PC-9 (cell line): ENCODE results near the gene PCDH11Y. TPM values are rescaled to one million over a fixed set of nuclear protein-coding genes. Genes with fewer than 3 reads are reported as not detected.
"Not testable (repeated sequence)": the region's sequence is repeated elsewhere in the genome, so short reads cannot be mapped to it uniquely, and the experiment has no call there.

ENCODE experiments used
- BruUV-seq: library from RNA; stranded (reverse); fragments of 400-500 nt; replicated peaks from 2 replicates; lab custom pipeline; 2021; lab: Mats Ljungman, UMichigan
- CTCF ChIA-PET: fragments of 300-600 bp; sonication (Branson Sonifier 250); formaldehyde crosslinking; loops from one replicate; lab custom pipeline; 2022; ENCODE audit warnings: antibody characterized with exemption; lab: Charles Lee
- POLR2A ChIA-PET: fragments of 300-600 bp; sonication (Branson Sonifier 250); formaldehyde crosslinking; loops from one replicate; lab custom pipeline; 2022; ENCODE audit warnings: antibody characterized with exemption; ENCODE audit not compliant: unreplicated experiment; lab: Charles Lee
- DNase-seq, 2 experiments: peaks; one replicate each; pipeline versions ENCODE4 v3.0.0 to v3.0.0-alpha.2; 2015 to 2022; ENCODE audit warnings: mixed read lengths in 1 of 2
- H2AFZ ChIP-seq: fragments of 200-600 bp; sonication (generic); 2 replicates; pipeline ENCODE4 v1.8.1; 2017; ENCODE audit warnings: antibody characterized with exemption
- H3F3A ChIP-seq: fragments of 200-600 bp; sonication (generic); 2 replicates; pipeline ENCODE4 v1.8.1; 2017; ENCODE audit warnings: antibody characterized with exemption, mild to moderate bottlenecking, low read depth; ENCODE audit not compliant: insufficient read depth
- H3K27ac ChIP-seq: fragments of 200-600 bp; sonication (generic); 2 replicates; pipeline ENCODE4 v1.6.1; 2016; ENCODE audit warnings: mixed run types
- H3K27me3 ChIP-seq: fragments of 200-600 bp; sonication (generic); 2 replicates; pipeline ENCODE4 v1.6.1; 2016; ENCODE audit warnings: low read depth, mixed run types; ENCODE audit not compliant: insufficient read depth
- H3K36me3 ChIP-seq: fragments of 200-600 bp; sonication (generic); 2 replicates; pipeline ENCODE4 v1.6.1; 2016; ENCODE audit warnings: low read depth, mixed run types
- H3K4me1 ChIP-seq: fragments of 200-600 bp; sonication (generic); replicated peaks from 2 replicates; pipeline ENCODE4 v1.6.1; 2016; ENCODE audit warnings: mixed run types; ENCODE audit not compliant: insufficient read depth
- H3K4me2 ChIP-seq: fragments of 200-600 bp; sonication (generic); 2 replicates; pipeline ENCODE4 v1.6.1; 2017; ENCODE audit warnings: mixed run types
- H3K4me3 ChIP-seq: fragments of 200-600 bp; sonication (generic); 2 replicates; pipeline ENCODE4 v1.6.1; 2016; ENCODE audit warnings: mixed run types
- H3K79me2 ChIP-seq: fragments of 200-600 bp; sonication (generic); 2 replicates; pipeline ENCODE4 v1.6.1; 2017; ENCODE audit warnings: low read depth, mixed run types
- H3K9me2 ChIP-seq: fragments of 200-600 bp; sonication (generic); 2 replicates; pipeline ENCODE4 v1.8.1; 2017; ENCODE audit warnings: mild to moderate bottlenecking; ENCODE audit not compliant: insufficient read depth
- H3K9me3 ChIP-seq: fragments of 200-600 bp; sonication (generic); 2 replicates; pipeline ENCODE4 v1.8.1; 2016; ENCODE audit warnings: low read depth; ENCODE audit not compliant: insufficient read depth
- H4K20me1 ChIP-seq: fragments of 200-600 bp; sonication (generic); 2 replicates; pipeline ENCODE4 v1.8.1; 2017; ENCODE audit not compliant: insufficient read depth
- intact Hi-C: fragments of 100-400 bp; cut with micrococcal nuclease; formaldehyde crosslinking; loops from one replicate; pipeline ENCODE4 v1.10.0; 2022; ENCODE audit not compliant: unreplicated experiment
- total RNA-seq: library from RNA; stranded (reverse); gene quantifications from 2 replicates; pipeline ENCODE4 v1.2.3, GENCODE V29; 2021

Gene PCDH11Y
- total RNA-seq, 1 experiment from 2014 or later = not detected

DNA sequence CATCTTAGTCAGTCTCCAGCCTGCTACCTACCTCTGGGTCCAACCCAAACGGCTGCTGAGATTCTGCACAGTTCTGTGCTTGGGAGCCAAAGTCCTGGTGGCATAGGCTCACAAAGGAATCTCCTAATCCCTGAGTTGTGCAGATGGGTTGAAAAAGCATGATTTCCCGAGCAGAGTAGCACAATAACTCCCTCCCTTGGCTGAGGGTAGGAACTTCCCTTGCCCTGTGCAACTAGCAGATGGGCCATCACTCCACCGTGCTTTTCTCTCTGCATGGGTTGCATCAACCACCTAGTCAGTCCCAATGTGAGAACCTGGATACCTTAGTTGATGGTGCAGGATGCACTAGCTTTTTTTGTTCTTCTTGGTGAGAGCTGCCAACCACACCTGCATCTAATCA lies 82.9 kb downstream of the PCDH11Y start:
- H3K36me3 ChIP-seq, H3K4me2 ChIP-seq, H3K9me3 ChIP-seq, H2AFZ ChIP-seq, DNase-seq, H3K4me1 ChIP-seq, H3K9me2 ChIP-seq, intact Hi-C loops, POLR2A ChIA-PET, CTCF ChIA-PET, H3K27me3 ChIP-seq, H3K79me2 ChIP-seq, H3F3A ChIP-seq, H3K27ac ChIP-seq, H4K20me1 ChIP-seq, H3K4me3 ChIP-seq, BruUV-seq: not testable (repeated sequence)

DNA sequence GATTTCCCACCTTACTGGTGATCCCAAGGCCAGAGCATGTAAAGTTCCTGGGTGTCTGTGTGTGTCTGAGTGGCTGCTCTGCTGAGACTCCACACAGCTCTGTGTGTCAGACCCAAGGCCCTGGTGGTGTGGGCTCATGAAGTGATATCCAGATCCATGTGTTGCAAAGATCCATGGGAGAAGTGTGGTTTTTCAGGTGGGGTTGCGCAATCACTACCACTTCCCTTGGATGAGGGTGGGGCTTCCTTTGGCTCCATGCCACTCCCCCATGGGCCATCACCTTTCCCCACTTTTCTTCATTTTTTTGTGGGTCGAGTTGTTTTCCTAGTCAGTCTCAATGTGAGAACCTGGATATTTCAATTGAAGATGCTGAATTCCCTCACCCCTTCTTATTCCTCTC lies 182.9 kb downstream of the PCDH11Y start:
- H3F3A ChIP-seq, H3K4me3 ChIP-seq, H3K9me2 ChIP-seq, POLR2A ChIA-PET, H4K20me1 ChIP-seq, H3K79me2 ChIP-seq, H3K36me3 ChIP-seq, H3K9me3 ChIP-seq, DNase-seq, H2AFZ ChIP-seq, H3K27ac ChIP-seq, intact Hi-C loops, CTCF ChIA-PET, H3K27me3 ChIP-seq, BruUV-seq, H3K4me2 ChIP-seq, H3K4me1 ChIP-seq: not testable (repeated sequence)

DNA sequence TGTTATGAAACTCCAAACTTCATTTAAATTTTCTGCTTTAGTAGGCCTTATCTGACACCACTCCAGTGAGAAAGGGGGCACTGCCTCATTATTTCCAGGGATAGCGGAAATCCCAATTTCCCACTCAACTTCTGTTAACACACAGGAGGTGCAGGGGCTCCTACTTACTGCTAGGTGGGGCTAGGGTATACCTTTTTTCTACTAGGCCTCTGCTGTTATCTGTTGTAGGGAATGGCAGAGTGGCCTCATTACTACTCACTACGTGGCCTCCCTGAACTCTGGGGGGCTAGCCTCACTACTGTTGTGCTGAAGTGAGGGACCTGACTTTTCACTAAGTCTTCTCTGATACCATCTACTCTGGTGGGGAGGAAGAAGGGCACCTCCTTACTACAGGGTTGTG lies 215.0 kb downstream of the PCDH11Y start:
- DNase-seq, H3K9me3 ChIP-seq, CTCF ChIA-PET, H3K36me3 ChIP-seq, POLR2A ChIA-PET, H3K4me1 ChIP-seq, H3K79me2 ChIP-seq, intact Hi-C loops, H3K27me3 ChIP-seq, H4K20me1 ChIP-seq, H3F3A ChIP-seq, H3K4me3 ChIP-seq, H3K4me2 ChIP-seq, H3K9me2 ChIP-seq, BruUV-seq, H3K27ac ChIP-seq, H2AFZ ChIP-seq: not testable (repeated sequence)

DNA sequence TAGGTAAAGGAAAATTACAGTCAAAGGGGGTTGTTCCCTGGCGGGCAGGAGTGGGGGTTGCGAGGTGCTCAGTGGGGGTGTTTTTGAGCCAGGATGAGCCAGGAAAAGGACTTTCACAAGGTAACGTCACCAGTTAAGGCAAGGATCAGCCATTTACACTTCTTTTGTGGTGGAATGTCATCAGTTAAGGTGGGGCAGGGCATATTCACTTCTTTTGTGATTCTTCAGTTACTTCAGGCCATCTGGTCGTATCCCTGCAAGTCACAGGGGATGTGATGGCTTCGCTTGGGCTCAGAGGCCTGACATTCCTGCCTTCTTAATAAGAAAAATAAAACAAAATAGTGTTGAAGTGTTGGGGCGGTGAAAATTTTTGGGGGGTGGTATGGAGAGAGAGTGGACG lies 324.8 kb downstream of the PCDH11Y start:
- H3K36me3 ChIP-seq, H2AFZ ChIP-seq, H3K9me3 ChIP-seq, BruUV-seq, H4K20me1 ChIP-seq, H3K4me2 ChIP-seq, CTCF ChIA-PET, H3K9me2 ChIP-seq, DNase-seq, H3K79me2 ChIP-seq, H3K27ac ChIP-seq, intact Hi-C loops, H3F3A ChIP-seq, POLR2A ChIA-PET, H3K27me3 ChIP-seq, H3K4me3 ChIP-seq, H3K4me1 ChIP-seq: not testable (repeated sequence)

DNA sequence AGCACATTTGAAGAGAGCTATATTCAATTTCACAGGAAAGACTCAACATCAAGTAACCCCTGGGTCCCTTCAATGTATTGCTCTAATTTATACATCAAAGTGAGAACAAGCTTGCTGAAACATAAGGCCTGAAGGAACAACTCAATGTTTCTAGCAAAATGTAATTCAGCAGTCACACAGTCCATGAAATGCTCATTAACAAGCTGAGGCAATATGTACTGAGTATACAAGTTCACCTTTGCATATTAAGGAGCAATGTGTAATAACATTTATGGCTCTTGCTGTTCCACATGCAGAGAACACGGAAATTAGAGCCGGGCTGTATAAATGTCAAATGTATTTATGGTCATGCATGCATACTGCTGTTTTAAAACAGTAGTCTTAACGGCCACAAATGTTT lies 342.1 kb downstream of the PCDH11Y start:
- H4K20me1 ChIP-seq, H3K9me3 ChIP-seq, POLR2A ChIA-PET, H3K36me3 ChIP-seq, intact Hi-C loops, H3K9me2 ChIP-seq, H3K27ac ChIP-seq, H3F3A ChIP-seq, H3K4me1 ChIP-seq, BruUV-seq, H3K27me3 ChIP-seq, CTCF ChIA-PET, H3K79me2 ChIP-seq, H2AFZ ChIP-seq, H3K4me2 ChIP-seq, H3K4me3 ChIP-seq, DNase-seq: not testable (repeated sequence)

DNA sequence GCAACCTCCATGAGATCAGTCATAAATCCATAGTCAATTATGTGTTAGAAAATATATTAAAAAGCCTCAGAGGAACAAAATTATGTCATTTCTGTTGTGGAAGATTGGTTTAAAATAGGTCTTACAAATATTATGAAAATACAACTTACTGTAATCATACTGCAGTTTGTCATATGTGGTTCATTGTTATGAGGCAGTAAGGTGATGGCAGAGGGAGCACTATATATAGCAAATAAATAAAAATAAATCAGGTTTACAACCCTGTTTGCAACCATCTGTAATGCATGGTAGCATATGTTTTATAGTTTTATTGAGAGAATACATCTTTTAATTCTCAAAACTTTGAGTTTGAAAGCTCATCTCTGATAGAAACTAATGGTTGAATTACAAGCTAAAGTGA lies 543.6 kb downstream of the PCDH11Y start:
- POLR2A ChIA-PET, DNase-seq, H3F3A ChIP-seq, H2AFZ ChIP-seq, H3K9me2 ChIP-seq, H3K4me2 ChIP-seq, H4K20me1 ChIP-seq, H3K79me2 ChIP-seq, H3K4me3 ChIP-seq, H3K36me3 ChIP-seq, intact Hi-C loops, CTCF ChIA-PET, H3K27me3 ChIP-seq, H3K4me1 ChIP-seq, H3K27ac ChIP-seq, H3K9me3 ChIP-seq, BruUV-seq: not testable (repeated sequence)

DNA sequence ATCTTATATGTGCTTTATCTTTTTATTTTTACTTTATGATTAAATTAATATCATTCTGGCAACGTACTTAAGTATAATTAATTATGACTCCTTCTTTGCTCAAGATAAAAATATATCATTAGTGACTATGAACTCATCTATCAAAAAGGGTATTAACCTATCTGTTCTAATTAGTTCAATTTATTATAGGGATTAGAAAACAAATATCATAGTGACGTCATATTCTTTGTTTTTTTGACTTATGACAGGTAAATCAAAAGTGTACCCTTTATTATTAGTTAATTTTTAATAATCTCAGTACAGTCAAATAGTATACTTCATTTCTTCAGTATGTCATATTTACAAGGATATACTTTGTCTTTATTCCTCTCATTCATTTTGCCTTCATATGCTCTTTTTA lies 638.5 kb downstream of the PCDH11Y start:
- intact Hi-C loops, H2AFZ ChIP-seq, H3K4me3 ChIP-seq, CTCF ChIA-PET, H3K4me2 ChIP-seq, H3K9me2 ChIP-seq, H3K4me1 ChIP-seq, H3K9me3 ChIP-seq, H3K27me3 ChIP-seq, H3K27ac ChIP-seq, H3F3A ChIP-seq, H3K79me2 ChIP-seq, BruUV-seq, H3K36me3 ChIP-seq, POLR2A ChIA-PET, H4K20me1 ChIP-seq, DNase-seq: not testable (repeated sequence)

DNA sequence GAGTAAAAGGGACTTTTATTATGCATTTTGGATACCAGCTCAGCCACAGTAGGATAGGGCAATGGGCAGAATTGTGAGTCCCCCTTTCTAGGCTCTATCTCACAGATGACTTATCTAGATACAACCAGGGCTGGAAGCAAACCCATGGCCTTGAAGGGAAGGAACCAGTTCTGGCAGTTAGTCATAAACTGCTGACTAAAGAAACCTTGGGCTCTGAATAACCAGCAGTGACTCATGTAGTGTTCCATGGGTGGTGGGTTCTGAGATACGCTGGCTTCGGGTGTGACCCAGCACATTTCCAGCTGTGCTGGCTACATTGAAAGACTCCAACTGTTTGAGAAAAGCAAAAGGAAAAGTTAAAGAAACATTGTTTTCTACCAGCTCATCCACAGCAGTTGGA lies 679.2 kb downstream of the PCDH11Y start:
- H3K27me3 ChIP-seq, H3K9me2 ChIP-seq, H3K36me3 ChIP-seq, H3F3A ChIP-seq, H3K79me2 ChIP-seq, H3K4me2 ChIP-seq, CTCF ChIA-PET, DNase-seq, H2AFZ ChIP-seq, H3K9me3 ChIP-seq, H3K4me3 ChIP-seq, BruUV-seq, H4K20me1 ChIP-seq, intact Hi-C loops, H3K4me1 ChIP-seq, POLR2A ChIA-PET, H3K27ac ChIP-seq: not testable (repeated sequence)
